ENCODE data around the gene TRH. TPM values are rescaled to one million over a fixed set of nuclear protein-coding genes. Genes with fewer than 3 reads are reported as not detected.

TRH gene, protein sequence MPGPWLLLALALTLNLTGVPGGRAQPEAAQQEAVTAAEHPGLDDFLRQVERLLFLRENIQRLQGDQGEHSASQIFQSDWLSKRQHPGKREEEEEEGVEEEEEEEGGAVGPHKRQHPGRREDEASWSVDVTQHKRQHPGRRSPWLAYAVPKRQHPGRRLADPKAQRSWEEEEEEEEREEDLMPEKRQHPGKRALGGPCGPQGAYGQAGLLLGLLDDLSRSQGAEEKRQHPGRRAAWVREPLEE
- total RNA-seq: 14.0 TPM

GRCh38 chr3:129974564-129974832 is at the start of gene TRH:
TRH (plus strand) TSS chr3:129974720; CDS start chr3:129975817, 1,097 bp downstream.

Other genes with a start within 250 kb of the TRH start
- 43.2 TPM for gene TMCC1, start 81.0 kb upstream of the TRH start, total RNA-seq
- gene ALG1L2, start 107.1 kb downstream of the TRH start, total RNA-seq: 1.0 TPM